NCI-H1092 (cell line): ENCODE measurements around the gene CGNL1.

ENCODE experiments used
- DNase-seq: peaks from one replicate; lab custom pipeline; 2025; lab: John Stamatoyannopoulos, UW

The CGNL1 gene

GRCh38 chr15:57500979-57501576 lies 124.8 kb downstream of the CGNL1 start:
- DNase-seq: no peak

DNA sequence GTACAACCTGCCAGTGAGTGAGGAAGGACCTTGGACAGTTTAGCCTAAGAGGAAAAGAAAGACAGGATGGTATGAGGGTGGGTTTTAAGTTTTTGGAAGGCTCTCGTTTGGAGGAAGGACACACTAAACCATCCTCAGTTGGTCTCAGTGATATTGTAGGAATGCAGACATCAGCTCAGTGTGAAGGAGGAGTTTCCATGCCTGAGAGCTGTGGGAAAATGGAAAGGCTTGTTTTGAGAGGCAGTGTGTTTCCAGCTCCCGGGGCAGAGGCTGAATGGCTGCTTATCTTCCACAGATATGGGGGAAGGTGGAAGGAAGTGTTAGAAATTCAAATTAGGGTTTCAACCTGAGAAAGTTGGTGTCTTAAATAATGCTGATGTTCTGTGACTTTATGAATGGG lies 125.8 kb downstream of the CGNL1 start:
- no peak for DNase-seq

- DNase-seq: no peak
Observed at GRCh38 chr15:57503051-57503702, 126.9 kb downstream of the CGNL1 start.

- DNase-seq: no peak
Observed at GRCh38 chr15:57503911-57504598, 127.8 kb downstream of the CGNL1 start.

GRCh38 chr15:57504599-57504940 lies 128.3 kb downstream of the CGNL1 start:
- DNase-seq: no peak

DNA sequence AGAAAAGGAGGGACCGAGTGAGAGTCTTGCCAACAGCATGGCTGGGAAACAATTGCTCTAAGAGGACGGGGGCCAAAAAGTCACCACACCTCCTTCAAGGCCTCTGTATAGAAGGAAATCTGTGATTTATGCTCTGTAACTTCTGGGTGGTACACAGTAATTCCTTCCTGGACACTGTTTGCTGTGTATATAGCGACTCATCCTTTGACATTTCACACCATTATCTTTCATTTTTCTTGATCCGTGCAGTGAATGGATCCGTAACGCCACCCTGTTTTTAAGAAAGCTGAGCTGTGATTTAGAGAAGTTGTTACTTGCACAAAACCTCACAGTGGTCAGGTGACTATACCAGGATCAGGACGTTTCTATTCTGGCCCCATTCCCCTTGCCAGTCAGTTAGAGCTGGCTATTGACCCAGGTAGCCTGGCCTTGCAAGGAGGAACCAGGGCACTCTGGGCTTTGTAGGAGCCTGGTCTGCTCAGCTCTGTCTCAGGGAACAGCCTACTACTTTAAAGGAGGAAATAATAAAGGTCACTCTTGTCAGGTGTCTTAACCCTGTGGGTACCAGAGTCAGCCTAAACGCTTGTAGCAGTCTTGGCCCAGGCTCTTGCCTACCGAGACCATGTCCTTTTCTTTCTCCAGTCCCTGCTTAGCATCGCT lies 128.9 kb downstream of the CGNL1 start:
- DNase-seq: no peak

DNA sequence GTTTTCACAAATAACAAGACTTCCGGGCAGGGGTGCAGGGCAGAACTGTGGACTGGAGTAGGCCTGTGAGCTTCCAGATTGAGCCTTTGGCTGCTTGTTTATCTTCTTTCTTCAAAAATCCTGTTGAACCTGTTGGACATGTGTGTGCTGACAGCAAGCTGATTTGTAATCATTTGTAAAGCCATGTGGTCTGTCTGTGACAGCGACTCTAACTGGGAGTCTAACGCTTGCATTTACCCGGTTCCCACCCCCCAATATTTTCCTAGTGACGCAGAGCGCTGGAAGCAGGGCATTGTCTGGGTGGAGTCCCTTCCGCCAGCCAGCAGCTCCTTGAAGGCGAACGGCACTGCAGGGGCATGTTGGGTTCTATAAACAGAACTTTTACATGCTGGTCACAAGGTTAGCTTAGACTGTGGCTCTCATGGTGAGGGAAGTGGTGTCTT lies 129.7 kb downstream of the CGNL1 start:
- DNase-seq: no peak

DNA sequence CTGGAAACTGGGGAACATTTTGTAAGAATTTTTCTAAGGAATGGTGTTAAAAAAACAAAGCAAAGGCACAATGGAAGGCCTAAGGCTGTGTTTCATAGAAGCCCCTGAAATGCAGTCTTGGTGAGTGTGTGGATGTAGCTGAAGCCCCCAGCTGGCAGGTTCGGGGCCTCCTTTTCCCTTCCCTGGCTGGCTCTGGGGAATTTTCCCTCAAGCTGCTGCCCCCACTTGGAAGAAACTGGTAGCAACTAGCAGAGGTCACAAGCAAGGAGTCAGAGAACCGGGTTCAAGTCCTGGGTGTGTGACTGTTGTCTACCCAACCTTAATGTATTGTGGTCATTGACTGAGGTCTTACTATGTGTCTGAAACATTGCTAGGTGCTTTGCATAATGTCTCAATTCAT lies 130.1 kb downstream of the CGNL1 start:
- no peak for DNase-seq

GRCh38 chr15:57507111-57507510 lies 130.8 kb downstream of the CGNL1 start:
- DNase-seq: no peak

DNA sequence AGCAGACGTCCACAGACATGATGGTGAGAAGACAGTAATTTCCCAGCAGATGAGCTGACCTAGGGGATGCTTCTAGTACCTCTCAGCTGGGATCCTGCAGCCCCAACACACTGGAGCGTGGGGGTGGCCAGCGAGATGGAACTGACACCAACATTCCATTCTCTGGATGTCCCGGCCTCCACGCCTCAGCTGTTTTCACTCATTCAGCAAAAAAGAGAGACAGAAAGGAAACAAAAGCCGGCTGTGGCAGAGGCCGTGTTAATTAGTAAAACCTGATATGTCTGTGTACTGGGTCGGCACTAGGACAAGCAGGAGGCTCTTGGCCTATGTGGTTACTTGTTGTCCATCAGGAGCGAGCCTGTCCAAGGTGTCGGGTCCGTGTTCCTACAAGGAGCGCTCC lies 132.8 kb downstream of the CGNL1 start:
- DNase-seq: no peak

GRCh38 chr15:57509965-57510364 lies 133.7 kb downstream of the CGNL1 start:
- DNase-seq: no peak

DNA sequence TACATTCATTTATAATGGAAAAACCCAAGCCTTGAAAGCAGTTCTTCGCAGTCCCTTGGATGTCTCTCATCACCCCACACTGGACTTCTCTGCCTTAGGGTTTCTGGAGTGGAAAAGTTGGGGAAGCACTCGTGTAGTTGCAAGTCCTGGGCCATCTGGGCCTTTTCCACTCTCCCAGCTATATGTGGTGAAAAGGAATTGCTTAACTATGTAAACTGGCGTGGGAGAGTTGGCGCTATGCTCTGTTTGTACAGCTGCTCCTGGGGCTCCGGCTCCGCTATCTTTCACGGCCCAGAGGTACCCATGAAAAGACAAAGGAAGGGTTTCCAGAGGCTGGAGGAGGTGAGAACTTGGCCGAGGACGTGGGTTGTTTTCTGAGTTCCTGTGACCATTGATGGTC lies 134.3 kb downstream of the CGNL1 start:
- peak; percentile 74 for DNase-seq

DNA sequence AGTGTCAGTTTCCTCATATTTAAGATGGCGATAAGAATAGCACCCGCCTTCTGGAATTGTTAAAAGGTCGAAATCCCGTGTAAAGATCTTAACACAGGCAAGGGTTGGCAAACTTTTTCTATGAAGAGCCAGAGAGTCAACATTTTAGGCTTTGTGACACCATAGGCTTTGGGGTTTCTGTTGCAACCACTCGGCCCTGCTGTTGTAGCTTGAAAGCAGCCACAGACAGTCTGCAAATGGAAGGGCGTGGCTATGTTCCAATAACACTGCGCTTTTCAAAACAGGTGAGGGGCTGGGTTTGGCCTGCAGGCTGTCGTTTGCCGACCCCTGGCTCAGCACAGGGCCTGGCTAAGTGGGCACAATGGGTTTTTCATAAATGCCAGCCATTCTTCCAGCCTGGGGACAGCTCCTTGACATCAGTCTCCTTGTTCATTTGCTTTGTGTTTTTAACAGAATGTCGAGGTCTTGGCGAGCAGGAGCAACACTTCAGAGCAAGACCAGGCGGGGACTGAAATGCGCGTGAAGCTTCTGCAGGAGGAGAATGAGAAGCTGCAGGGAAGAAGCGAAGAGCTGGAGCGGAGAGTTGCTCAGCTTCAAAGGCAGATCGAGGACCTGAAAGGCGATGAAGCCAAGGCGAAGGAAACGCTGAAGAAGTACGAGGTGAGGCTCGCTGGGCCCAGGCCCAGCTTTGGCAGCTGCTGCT lies 140.2 kb downstream of the CGNL1 start:
- DNase-seq: no peak

DNA sequence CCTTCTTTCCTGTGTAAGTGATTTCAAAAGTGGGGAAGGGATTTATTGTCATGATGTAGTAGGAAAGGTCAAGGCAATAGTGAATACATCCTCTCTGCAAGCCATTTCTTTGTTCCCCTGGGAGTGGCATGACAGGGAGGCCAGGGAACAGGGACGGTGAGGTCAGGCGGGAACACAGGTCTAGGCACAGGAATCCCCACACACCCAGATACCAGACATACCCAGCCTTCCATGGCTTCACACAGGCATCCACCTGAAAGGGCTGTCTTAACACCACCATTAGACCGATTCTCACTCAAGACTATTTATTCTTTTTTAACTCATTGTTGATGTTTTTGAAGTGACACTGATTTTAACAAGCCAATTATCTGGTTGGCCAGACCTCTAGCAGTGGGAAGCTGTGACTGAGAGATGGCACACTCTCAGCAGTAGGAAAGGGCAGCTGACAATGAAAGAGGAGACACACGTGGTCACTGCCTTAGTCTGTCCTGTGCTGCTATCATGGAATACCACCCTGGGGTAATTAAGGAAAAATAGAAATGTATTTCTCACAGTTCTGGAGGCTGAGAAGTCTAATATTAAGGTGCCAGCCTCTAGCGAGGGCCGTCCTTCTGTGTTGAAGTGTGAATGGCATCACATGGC lies 140.8 kb downstream of the CGNL1 start:
- no peak for DNase-seq

- no peak for DNase-seq
Observed at GRCh38 chr15:57518779-57519405, 142.6 kb downstream of the CGNL1 start.

- no peak for DNase-seq
Observed at GRCh38 chr15:57519806-57520205, 143.5 kb downstream of the CGNL1 start.

GRCh38 chr15:57521503-57521902 lies 145.2 kb downstream of the CGNL1 start:
- no peak for DNase-seq

GRCh38 chr15:57522148-57522547 lies 145.8 kb downstream of the CGNL1 start:
- DNase-seq: no peak

DNA sequence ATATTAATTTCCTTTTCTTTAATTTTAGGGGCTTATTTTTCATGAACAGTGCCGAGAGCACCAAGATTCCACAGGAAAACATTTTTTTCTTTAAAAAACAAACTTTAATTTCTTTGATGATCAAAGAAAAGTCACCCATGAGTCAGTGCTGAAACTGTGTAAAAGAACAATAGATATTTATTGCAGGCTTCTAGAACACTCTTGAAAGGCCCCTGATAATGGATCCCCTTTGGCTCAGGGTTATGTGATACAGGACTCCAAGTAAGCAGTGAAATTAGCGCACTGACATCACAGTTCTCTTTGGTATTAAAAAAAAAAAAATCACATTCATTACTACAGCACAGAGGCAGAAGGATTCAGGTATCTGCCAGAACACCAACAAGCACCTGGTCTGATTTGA lies 149.3 kb downstream of the CGNL1 start:
- no peak for DNase-seq

GRCh38 chr15:57526076-57526475 lies 149.8 kb downstream of the CGNL1 start:
- DNase-seq: no peak

DNA sequence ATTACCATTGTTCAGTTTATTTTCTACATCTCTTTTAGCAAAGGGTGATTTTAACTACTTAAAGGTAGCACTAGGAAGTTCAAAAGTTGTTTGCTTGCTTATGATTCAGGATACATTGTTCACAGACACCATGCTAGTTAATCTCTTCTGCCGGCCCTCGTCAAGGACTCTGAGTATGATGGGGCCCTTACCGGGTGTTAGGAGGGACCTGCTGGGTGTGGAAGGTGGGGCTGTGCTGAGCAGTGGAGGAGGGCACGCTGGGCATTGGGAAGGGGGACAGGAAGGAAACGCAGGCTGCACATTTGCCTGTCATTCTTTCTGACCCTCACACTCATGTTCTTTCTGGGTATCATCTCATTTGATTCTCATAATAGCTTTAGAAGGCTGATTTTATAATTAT lies 150.3 kb downstream of the CGNL1 start:
- no peak for DNase-seq
